Measurements from ENCODE around the gene HDAC10.

The HDAC10 gene

GRCh38 chr22:50253046-50253915 lies 2.2 kb upstream of the HDAC10 start:
- DNase-seq, result no peak

- peak; percentile 73 to 76 for DNase-seq
Measured at GRCh38 chr22:50252082-50253045, 1.3 kb upstream of the HDAC10 start.

GRCh38 chr22:50251477-50252081 lies 514 bp upstream of the HDAC10 start:
- no peak for DNase-seq

GRCh38 chr22:50250249-50250554 lies 863 bp downstream of the HDAC10 start:
- DNase-seq, result no peak

- DNase-seq, result no peak
Measured at GRCh38 chr22:50249341-50250248, 1.5 kb downstream of the HDAC10 start.

- DNase-seq, result no peak
Measured at GRCh38 chr22:50248196-50249081, 2.6 kb downstream of the HDAC10 start.

- peak in 1 of 2 donors; percentile 53 for DNase-seq
Measured at GRCh38 chr22:50247748-50248147, 3.3 kb downstream of the HDAC10 start.

GRCh38 chr22:50246242-50247175 lies 4.6 kb downstream of the HDAC10 start:
- no peak for DNase-seq

- no peak for DNase-seq
Measured at GRCh38 chr22:50245214-50246072, 5.6 kb downstream of the HDAC10 start.

- peak; percentile 93 to 95 for DNase-seq
Measured at GRCh38 chr22:50244420-50245213, 6.4 kb downstream of the HDAC10 start, which contains the start of gene TUBGCP6. TUBGCP6 (minus strand) TSS chr22:50245023; CDS start chr22:50244459, 564 bp downstream.

GRCh38 chr22:50243685-50244419 lies 7.2 kb downstream of the HDAC10 start:
- no peak for DNase-seq

- no peak for DNase-seq
Measured at GRCh38 chr22:50242406-50242949, 8.6 kb downstream of the HDAC10 start.

- no peak for DNase-seq
Measured at GRCh38 chr22:50238755-50239154, 12.3 kb downstream of the HDAC10 start.

GRCh38 chr22:50236731-50237409 lies 14.2 kb downstream of the HDAC10 start:
- DNase-seq, result no peak

- no peak for DNase-seq
Measured at GRCh38 chr22:50233223-50233622, 17.8 kb downstream of the HDAC10 start.

GRCh38 chr22:50232481-50233151 lies 18.4 kb downstream of the HDAC10 start:
- DNase-seq, result no peak

All from stimulated activated CD4-positive, alpha-beta T cell treated with anti-CD3 and anti-CD28 coated beads, Interleukin-2, amount 100 ng/mL, for 24 hours (primary cell).